ENCODE results near the gene PHOSPHO1.
"Not testable (repeated sequence)": the region's sequence is repeated elsewhere in the genome, so short reads cannot be mapped to it uniquely, and the experiment has no call there.

The PHOSPHO1 gene

GRCh38 chr17:49230636-49231562 is at the start of gene PHOSPHO1:
PHOSPHO1 (minus strand) TSS chr17:49230787; CDS start chr17:49226691, 4,096 bp downstream.
- DNase-seq (ENCODE audit: low spot score), result peak; percentile 97

- no peak for DNase-seq (ENCODE audit: low spot score)
These were observed 49.5 kb upstream of the PHOSPHO1 start for GRCh38 chr17:49280061-49280460.

- not testable (repeated sequence) for DNase-seq (ENCODE audit: low spot score)
These were observed 48.9 kb upstream of the PHOSPHO1 start for GRCh38 chr17:49279263-49280015.

GRCh38 chr17:49278076-49278475 is 47.5 kb upstream of the PHOSPHO1 start:
- no peak for DNase-seq (ENCODE audit: low spot score)

GRCh38 chr17:49277638-49278037 is 47.1 kb upstream of the PHOSPHO1 start:
- no peak for DNase-seq (ENCODE audit: low spot score)

GRCh38 chr17:49275981-49276380 is 45.4 kb upstream of the PHOSPHO1 start:
- DNase-seq (ENCODE audit: low spot score), result not testable (repeated sequence)

GRCh38 chr17:49269356-49269755 is 38.8 kb upstream of the PHOSPHO1 start:
- DNase-seq (ENCODE audit: low spot score), result no peak

- no peak for DNase-seq (ENCODE audit: low spot score)
These were observed 37.3 kb upstream of the PHOSPHO1 start for GRCh38 chr17:49267912-49268311.

GRCh38 chr17:49266233-49266632 is 35.6 kb upstream of the PHOSPHO1 start:
- no peak for DNase-seq (ENCODE audit: low spot score)

- not testable (repeated sequence) for DNase-seq (ENCODE audit: low spot score)
These were observed 31.0 kb upstream of the PHOSPHO1 start for GRCh38 chr17:49261540-49261939.

GRCh38 chr17:49260817-49261291 is 30.3 kb upstream of the PHOSPHO1 start:
- no peak for DNase-seq (ENCODE audit: low spot score)

- peak; percentile 90 for DNase-seq (ENCODE audit: low spot score)
These were observed 29.6 kb upstream of the PHOSPHO1 start for GRCh38 chr17:49260011-49260816.

GRCh38 chr17:49259663-49260010 is 29.1 kb upstream of the PHOSPHO1 start:
- DNase-seq (ENCODE audit: low spot score), result no peak

- no peak for DNase-seq (ENCODE audit: low spot score)
These were observed 27.8 kb upstream of the PHOSPHO1 start for GRCh38 chr17:49258394-49258793.

GRCh38 chr17:49255125-49255524 is 24.5 kb upstream of the PHOSPHO1 start:
- DNase-seq (ENCODE audit: low spot score), result no peak

GRCh38 chr17:49254066-49254465 is 23.5 kb upstream of the PHOSPHO1 start:
- no peak for DNase-seq (ENCODE audit: low spot score)

- no peak for DNase-seq (ENCODE audit: low spot score)
These were observed 21.6 kb upstream of the PHOSPHO1 start for GRCh38 chr17:49252148-49252695.

GRCh38 chr17:49249890-49250522 is 19.4 kb upstream of the PHOSPHO1 start:
- DNase-seq (ENCODE audit: low spot score), result no peak

GRCh38 chr17:49249292-49249794 is 18.8 kb upstream of the PHOSPHO1 start:
- peak; percentile 47 for DNase-seq (ENCODE audit: low spot score)

- no peak for DNase-seq (ENCODE audit: low spot score)
These were observed 17.4 kb upstream of the PHOSPHO1 start for GRCh38 chr17:49247944-49248343.

- DNase-seq (ENCODE audit: low spot score), result no peak
These were observed 14.3 kb upstream of the PHOSPHO1 start for GRCh38 chr17:49244839-49245238.
